Endothelial cell of umbilical vein (primary cell): ENCODE measurements around the gene REPS2.

Source experiments
- EZH2 ChIP-seq: IDR thresholded peaks from 2 replicates; pipeline ENCODE4 v1.6.1; 2012; ENCODE audit warnings: borderline replicate concordance, low read depth, mild to moderate bottlenecking, moderate library complexity, low read length, inconsistent platforms; ENCODE audit not compliant: severe bottlenecking
- FOS ChIP-seq: IDR thresholded peaks from 2 replicates; pipeline ENCODE4 v1.6.1; 2011; ENCODE audit warnings: mild to moderate bottlenecking, low read length, moderate library complexity, borderline replicate concordance; ENCODE audit not compliant: insufficient read depth
- GATA2 ChIP-seq: IDR thresholded peaks from 2 replicates; pipeline ENCODE4 v1.7.0; 2011; ENCODE audit warnings: low read depth, mild to moderate bottlenecking, moderate library complexity, mixed read lengths, low read length; ENCODE audit not compliant: insufficient read length, insufficient read depth
- JUN ChIP-seq: IDR thresholded peaks from 2 replicates; pipeline ENCODE4 v1.6.1; 2011; ENCODE audit warnings: borderline replicate concordance, low read depth; ENCODE audit not compliant: insufficient read length, insufficient read depth
- MYC ChIP-seq: IDR thresholded peaks from one replicate; pipeline ENCODE4 v1.6.1; 2011; ENCODE audit warnings: mild to moderate bottlenecking, low read depth, low read length
- POLR2A ChIP-seq: IDR thresholded peaks from 2 replicates; pipeline ENCODE4 v1.6.1; 2012; ENCODE audit warnings: low read depth, mild to moderate bottlenecking, control low read depth, low read length
- POLR2AphosphoS5 ChIP-seq: IDR thresholded peaks from 2 replicates; pipeline ENCODE4 v1.6.1; 2012; ENCODE audit warnings: low read depth, mild to moderate bottlenecking, control low read depth, low read length, moderate library complexity; ENCODE audit not compliant: insufficient read depth
- TF ChIP-seq, protein P1 (sequence below), 2 donors: IDR thresholded peaks; 1 replicate in 1 of 2; 2 replicates in 1 of 2; pipeline ENCODE4 v1.5.1; 2011; ENCODE audit warnings: low read length in 2 of 2, mild to moderate bottlenecking in 2 of 2, moderate library complexity in 2 of 2, control low read depth in 1 of 2, inconsistent platforms in 1 of 2, low read depth in 1 of 2; ENCODE audit not compliant: insufficient read depth in 1 of 2; ENCODE audit errors: extremely low read depth in 1 of 2
- TF ChIP-seq, protein P2 (sequence below): IDR thresholded peaks from 2 replicates; pipeline ENCODE4 v1.6.1; 2011; ENCODE audit not compliant: insufficient read depth, insufficient read length

DNA sequence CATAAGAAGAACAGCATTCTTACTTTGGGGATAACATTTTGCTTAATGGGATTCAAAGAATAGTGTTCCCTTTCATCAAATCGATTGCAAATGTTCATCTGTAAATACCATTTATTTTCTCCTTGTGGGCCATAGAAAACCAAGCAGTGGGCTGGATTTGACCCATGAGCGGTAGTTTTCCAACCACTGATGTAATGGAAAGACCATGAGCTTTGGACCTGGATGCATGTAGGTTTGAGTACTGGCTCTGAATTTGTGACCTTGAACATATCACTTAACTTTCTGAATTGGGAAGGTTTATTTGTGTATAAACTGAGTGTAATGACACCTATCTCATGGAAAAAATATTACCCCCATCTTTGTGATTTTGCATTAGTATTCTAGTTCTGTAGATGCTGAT, 54.3 kb downstream of the REPS2 start:
- TF ChIP-seq POLR2A (no peak), EZH2 (no peak), POLR2AphosphoS5 (no peak), JUN (no peak), MYC (no peak), GATA2 (no peak), FOS (no peak)
- TF ChIP-seq, protein P1, sequence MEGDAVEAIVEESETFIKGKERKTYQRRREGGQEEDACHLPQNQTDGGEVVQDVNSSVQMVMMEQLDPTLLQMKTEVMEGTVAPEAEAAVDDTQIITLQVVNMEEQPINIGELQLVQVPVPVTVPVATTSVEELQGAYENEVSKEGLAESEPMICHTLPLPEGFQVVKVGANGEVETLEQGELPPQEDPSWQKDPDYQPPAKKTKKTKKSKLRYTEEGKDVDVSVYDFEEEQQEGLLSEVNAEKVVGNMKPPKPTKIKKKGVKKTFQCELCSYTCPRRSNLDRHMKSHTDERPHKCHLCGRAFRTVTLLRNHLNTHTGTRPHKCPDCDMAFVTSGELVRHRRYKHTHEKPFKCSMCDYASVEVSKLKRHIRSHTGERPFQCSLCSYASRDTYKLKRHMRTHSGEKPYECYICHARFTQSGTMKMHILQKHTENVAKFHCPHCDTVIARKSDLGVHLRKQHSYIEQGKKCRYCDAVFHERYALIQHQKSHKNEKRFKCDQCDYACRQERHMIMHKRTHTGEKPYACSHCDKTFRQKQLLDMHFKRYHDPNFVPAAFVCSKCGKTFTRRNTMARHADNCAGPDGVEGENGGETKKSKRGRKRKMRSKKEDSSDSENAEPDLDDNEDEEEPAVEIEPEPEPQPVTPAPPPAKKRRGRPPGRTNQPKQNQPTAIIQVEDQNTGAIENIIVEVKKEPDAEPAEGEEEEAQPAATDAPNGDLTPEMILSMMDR (IDR thresholded peaks at IDR 0.05; ENCODE audit: extremely low read depth in 1 of 2, insufficient read depth in 1 of 2, low read depth in 1 of 2, low read length in 2 of 2) = no peak
- TF ChIP-seq, protein P2, sequence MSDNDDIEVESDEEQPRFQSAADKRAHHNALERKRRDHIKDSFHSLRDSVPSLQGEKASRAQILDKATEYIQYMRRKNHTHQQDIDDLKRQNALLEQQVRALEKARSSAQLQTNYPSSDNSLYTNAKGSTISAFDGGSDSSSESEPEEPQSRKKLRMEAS = no peak
